Retinal pigment epithelial cell (primary cell): ENCODE results near the gene ACP4.
A peak's percentile ranks its signal among the peaks of the same experiment; 100 is the strongest.

ENCODE experiments used
- DNase-seq: peaks from one replicate; pipeline ENCODE4 v3.0.0-alpha.2; 2010; ENCODE audit warnings: low read depth
- H3K4me3 ChIP-seq: 2 replicates; pipeline ENCODE4 v1.5.1; 2011; ENCODE audit warnings: mild to moderate bottlenecking, low read length, control low read depth, moderate library complexity
- CTCF ChIP-seq: conservative IDR thresholded peaks from 2 replicates; pipeline ENCODE4 v1.5.1; 2011; ENCODE audit warnings: low read depth, low read length, control low read depth, inconsistent platforms

ACP4 gene

GRCh38 chr19:50836543-50837195 is 46.5 kb downstream of the ACP4 start:
- DNase-seq = no peak
- TF ChIP-seq CTCF = no peak
- H3K4me3 ChIP-seq = no peak overlapping the region

GRCh38 chr19:50837300-50837699 is 47.1 kb downstream of the ACP4 start:
- no peak overlapping the region for H3K4me3 ChIP-seq

GRCh38 chr19:50838239-50838638 is 48.0 kb downstream of the ACP4 start:
- DNase-seq = no peak
- no peak overlapping the region for H3K4me3 ChIP-seq
- peak; percentile 26 for TF ChIP-seq CTCF

More at GRCh38 chr19:50837300-50837699, 47.1 kb downstream of the ACP4 start:
- no peak for TF ChIP-seq CTCF
- DNase-seq = no peak

GRCh38 chr19:50839712-50840655 is 49.8 kb downstream of the ACP4 start:
- H3K4me3 ChIP-seq = no peak overlapping the region
- DNase-seq = no peak
- TF ChIP-seq CTCF = no peak

GRCh38 chr19:50842130-50842529 is 51.9 kb downstream of the ACP4 start:
- no peak for TF ChIP-seq CTCF
- H3K4me3 ChIP-seq = no peak overlapping the region
- no peak for DNase-seq

GRCh38 chr19:50843205-50843604 is 53.0 kb downstream of the ACP4 start:
- no peak overlapping the region for H3K4me3 ChIP-seq
- TF ChIP-seq CTCF = no peak
- no peak for DNase-seq

GRCh38 chr19:50843701-50844221 is 53.5 kb downstream of the ACP4 start:
- DNase-seq = no peak
- no peak for TF ChIP-seq CTCF
- H3K4me3 ChIP-seq = no peak overlapping the region
